Suprapubic skin (tissue), 4 donors: ENCODE measurements around the gene SLC27A6.

Source experiments
- EP300 ChIP-seq: sonication (generic); formaldehyde crosslinking; IDR thresholded peaks from one replicate; pipeline ENCODE4 v1.6.1; 2017; ENCODE audit warnings: antibody characterized with exemption
- POLR2A ChIP-seq, 2 donors: fragments of 450-650 bp; IDR thresholded peaks; one replicate each; pipeline ENCODE4 v1.6.1; 2017; ENCODE audit warnings: antibody characterized with exemption in 2 of 2, mild to moderate bottlenecking in 2 of 2, moderate library complexity in 2 of 2
- POLR2AphosphoS5 ChIP-seq, 3 donors: sonication (generic); formaldehyde crosslinking; IDR thresholded peaks; one replicate each; pipeline ENCODE4 v1.6.1; 2017; ENCODE audit warnings: antibody characterized with exemption in 3 of 3
- TF ChIP-seq, protein P1 (sequence below), 2 donors: fragments of 200-600 bp in 1 of 2; fragments of 450-650 bp in 1 of 2; sonication (generic) in 1 of 2; IDR thresholded peaks; one replicate each; pipeline ENCODE4 v1.5.1; 2016 to 2019; ENCODE audit warnings: antibody characterized with exemption in 2 of 2, mild to moderate bottlenecking in 1 of 2, moderate library complexity in 1 of 2

DNA sequence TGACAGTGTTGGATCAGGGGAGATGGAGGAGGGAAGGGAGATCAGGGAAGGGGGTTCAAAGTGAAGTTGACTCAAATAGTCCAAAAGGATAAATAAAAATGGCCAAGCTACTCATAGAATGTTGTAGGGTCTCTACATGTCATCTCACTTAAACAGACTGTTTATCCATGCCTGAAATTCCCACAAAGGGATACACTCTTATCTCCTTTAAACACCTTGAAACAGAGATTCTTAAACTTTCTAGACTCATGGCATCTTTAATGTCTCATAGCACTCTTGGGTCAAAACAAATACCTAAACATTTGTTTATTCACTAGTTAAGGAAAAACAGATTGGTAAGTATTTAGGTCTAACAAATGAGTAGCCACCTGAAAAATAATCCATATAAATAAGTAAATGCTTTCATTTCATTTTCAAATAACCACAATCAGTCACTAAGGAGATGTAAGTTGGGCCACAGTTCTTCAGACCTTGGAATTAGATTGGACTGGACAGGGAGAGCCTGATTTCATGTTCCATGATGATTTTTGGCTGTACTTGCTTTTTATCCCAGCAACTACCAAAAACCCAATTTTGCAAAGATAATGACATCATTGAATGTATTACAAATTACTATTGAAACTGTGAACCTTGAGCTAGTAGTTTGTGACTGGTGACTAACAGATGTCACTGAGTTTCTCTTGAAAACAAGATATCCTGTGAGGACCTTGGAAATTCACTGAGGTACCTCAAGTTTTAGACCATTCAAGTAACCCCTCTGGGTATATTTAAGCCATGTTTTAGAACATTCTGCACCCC, 66.8 kb downstream of the SLC27A6 start:
- TF ChIP-seq, protein P1, sequence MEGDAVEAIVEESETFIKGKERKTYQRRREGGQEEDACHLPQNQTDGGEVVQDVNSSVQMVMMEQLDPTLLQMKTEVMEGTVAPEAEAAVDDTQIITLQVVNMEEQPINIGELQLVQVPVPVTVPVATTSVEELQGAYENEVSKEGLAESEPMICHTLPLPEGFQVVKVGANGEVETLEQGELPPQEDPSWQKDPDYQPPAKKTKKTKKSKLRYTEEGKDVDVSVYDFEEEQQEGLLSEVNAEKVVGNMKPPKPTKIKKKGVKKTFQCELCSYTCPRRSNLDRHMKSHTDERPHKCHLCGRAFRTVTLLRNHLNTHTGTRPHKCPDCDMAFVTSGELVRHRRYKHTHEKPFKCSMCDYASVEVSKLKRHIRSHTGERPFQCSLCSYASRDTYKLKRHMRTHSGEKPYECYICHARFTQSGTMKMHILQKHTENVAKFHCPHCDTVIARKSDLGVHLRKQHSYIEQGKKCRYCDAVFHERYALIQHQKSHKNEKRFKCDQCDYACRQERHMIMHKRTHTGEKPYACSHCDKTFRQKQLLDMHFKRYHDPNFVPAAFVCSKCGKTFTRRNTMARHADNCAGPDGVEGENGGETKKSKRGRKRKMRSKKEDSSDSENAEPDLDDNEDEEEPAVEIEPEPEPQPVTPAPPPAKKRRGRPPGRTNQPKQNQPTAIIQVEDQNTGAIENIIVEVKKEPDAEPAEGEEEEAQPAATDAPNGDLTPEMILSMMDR (IDR thresholded peaks at IDR 0.05), result no peak
- TF ChIP-seq POLR2AphosphoS5 (IDR thresholded peaks at IDR 0.05) (no peak), POLR2A (IDR thresholded peaks at IDR 0.05) (no peak), EP300 (no peak)
